Common myeloid progenitor, CD34-positive (primary cell): ENCODE results near the gene PDILT. TPM values are rescaled to one million over a fixed set of nuclear protein-coding genes. Genes with fewer than 3 reads are reported as not detected.
"Not testable (repeated sequence)": the region's sequence is repeated elsewhere in the genome, so short reads cannot be mapped to it uniquely, and the experiment has no call there.

ENCODE experiments used
- CTCF ChIA-PET: fragments of 350-600 bp; sonication (Branson Sonifier 250); formaldehyde crosslinking; loops from one replicate; lab custom pipeline; 2021; ENCODE audit warnings: antibody characterized with exemption; lab: Charles Lee
- POLR2A ChIA-PET: fragments of 350-600 bp; sonication (Branson Sonifier 250); formaldehyde crosslinking; loops from one replicate; lab custom pipeline; 2021; ENCODE audit warnings: antibody characterized with exemption; lab: Charles Lee
- DNase-seq, 3 donors: peaks; one replicate each; pipeline versions ENCODE4 v3.0.0 to v3.0.0-alpha.2; 2013
- H3K27ac ChIP-seq, 2 experiments: 1 replicate in 1 of 2; 2 replicates in 1 of 2; pipeline ENCODE4 v1.7.0; 2013; ENCODE audit warnings: inconsistent platforms in 2 of 2, low read length in 2 of 2, mild to moderate bottlenecking in 2 of 2, low read depth in 1 of 2, moderate library complexity in 1 of 2; ENCODE audit not compliant: severe bottlenecking in 2 of 2, insufficient read depth in 1 of 2, poor library complexity in 1 of 2
- H3K27me3 ChIP-seq, 5 experiments: replicated peaks in 2 of 5; 1 replicate in 3 of 5; 2 replicates in 2 of 5; pipeline versions ENCODE4 v1.6.1 to v1.7.0; 2013; ENCODE audit warnings: low read length in 4 of 5, mild to moderate bottlenecking in 2 of 5, moderate library complexity in 2 of 5, inconsistent platforms in 1 of 5; ENCODE audit not compliant: insufficient read depth in 5 of 5, control insufficient read depth in 4 of 5
- H3K36me3 ChIP-seq, 4 experiments: 1 replicate in 2 of 4; 2 replicates in 2 of 4; pipeline versions ENCODE4 v1.6.1 to v1.7.0; 2013; ENCODE audit warnings: low read length in 3 of 4, control low read depth in 1 of 4, mild to moderate bottlenecking in 1 of 4; ENCODE audit not compliant: control insufficient read depth in 4 of 4, insufficient read depth in 4 of 4
- H3K4me1 ChIP-seq, 4 experiments: 1 replicate in 3 of 4; 2 replicates in 1 of 4; pipeline versions ENCODE4 v1.6.1 to v1.7.1; 2013; ENCODE audit warnings: low read length in 3 of 4, mild to moderate bottlenecking in 3 of 4, control low read depth in 1 of 4, inconsistent platforms in 1 of 4, moderate library complexity in 1 of 4; ENCODE audit not compliant: control insufficient read depth in 4 of 4, insufficient read depth in 4 of 4; ENCODE audit errors: control extremely low read depth in 1 of 4
- H3K4me3 ChIP-seq, 7 experiments: 1 replicate in 4 of 7; 2 replicates in 3 of 7; pipeline versions ENCODE4 v1.5.1 to v1.7.0; 2013; ENCODE audit warnings: mild to moderate bottlenecking in 7 of 7, low read length in 6 of 7, moderate library complexity in 6 of 7, inconsistent platforms in 2 of 7, low read depth in 2 of 7, control low read depth in 1 of 7; ENCODE audit not compliant: insufficient read depth in 4 of 7, control insufficient read depth in 1 of 7; ENCODE audit errors: extremely low read depth in 1 of 7
- H3K9me3 ChIP-seq, 5 experiments: 1 replicate in 4 of 5; 2 replicates in 1 of 5; pipeline versions ENCODE4 v1.6.1 to v1.7.1; 2013; ENCODE audit warnings: low read length in 4 of 5, mild to moderate bottlenecking in 2 of 5, inconsistent platforms in 1 of 5, low read depth in 1 of 5, moderate library complexity in 1 of 5; ENCODE audit not compliant: control insufficient read depth in 4 of 5, insufficient read depth in 2 of 5; ENCODE audit errors: control extremely low read depth in 1 of 5
- WGBS: methylation state at CpG from one replicate; pipeline ENCODE4 v1.1.5; 2013; ENCODE audit not compliant: insufficient coverage; 5-methylcytosine and 5-hydroxymethylcytosine counted together
- polyA plus RNA-seq: library from polyadenylated mRNA; unstranded; fragments of 120-200 nt; gene quantifications from one replicate; pipeline ENCODE4 v1.2.1, GENCODE V29; 2013

PDILT gene, protein sequence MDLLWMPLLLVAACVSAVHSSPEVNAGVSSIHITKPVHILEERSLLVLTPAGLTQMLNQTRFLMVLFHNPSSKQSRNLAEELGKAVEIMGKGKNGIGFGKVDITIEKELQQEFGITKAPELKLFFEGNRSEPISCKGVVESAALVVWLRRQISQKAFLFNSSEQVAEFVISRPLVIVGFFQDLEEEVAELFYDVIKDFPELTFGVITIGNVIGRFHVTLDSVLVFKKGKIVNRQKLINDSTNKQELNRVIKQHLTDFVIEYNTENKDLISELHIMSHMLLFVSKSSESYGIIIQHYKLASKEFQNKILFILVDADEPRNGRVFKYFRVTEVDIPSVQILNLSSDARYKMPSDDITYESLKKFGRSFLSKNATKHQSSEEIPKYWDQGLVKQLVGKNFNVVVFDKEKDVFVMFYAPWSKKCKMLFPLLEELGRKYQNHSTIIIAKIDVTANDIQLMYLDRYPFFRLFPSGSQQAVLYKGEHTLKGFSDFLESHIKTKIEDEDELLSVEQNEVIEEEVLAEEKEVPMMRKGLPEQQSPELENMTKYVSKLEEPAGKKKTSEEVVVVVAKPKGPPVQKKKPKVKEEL
- polyA plus RNA-seq, result not detected

DNA sequence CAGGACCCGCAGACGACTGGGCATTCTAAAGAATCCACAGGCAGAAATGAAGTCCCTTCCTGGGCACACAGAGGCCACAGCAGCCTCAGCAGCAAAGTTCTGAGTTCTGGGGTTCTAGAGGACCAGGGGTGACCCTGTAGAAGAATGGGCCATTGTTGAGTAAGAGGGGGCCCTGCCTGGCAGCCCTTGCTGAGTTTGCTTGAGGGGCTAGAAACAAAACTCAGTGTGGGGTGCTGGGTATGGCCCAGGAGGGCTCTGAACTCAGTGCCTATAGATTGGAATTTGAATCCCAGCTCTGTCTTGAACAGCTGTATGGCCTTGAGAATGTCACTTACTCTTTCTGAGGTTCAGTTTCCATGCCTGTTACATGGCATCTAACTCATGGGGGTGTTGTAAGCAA lies at the start of gene PDILT:
PDILT (minus strand) TSS at position 101 of the 400 bp plus-strand sequence. CDS start 5,437 bp downstream, outside the sequence.
- DNase-seq, result no peak
- Histone ChIP-seq H3K4me3 (no peak within 1 kb of the TSS), H3K36me3 (no peaks in the 10 kb centered on the region), H3K9me3 (peaks cover 0 to 1% (median 0%) of the 10 kb centered on the region in 5 experiments), H3K27ac (no peak within 1 kb of the TSS), H3K27me3 (no peaks in the 10 kb centered on the region), H3K4me1 (no peaks in the 10 kb centered on the region)
- ChIA-PET CTCF (no interaction called here), POLR2A (no interaction called here)
- WGBS, result 100% methylated on average over 2 of the region's 2 CpGs

- DNase-seq, H3K27ac ChIP-seq, H3K9me3 ChIP-seq, H3K4me3 ChIP-seq, H3K36me3 ChIP-seq, POLR2A ChIA-PET, H3K4me1 ChIP-seq, CTCF ChIA-PET, H3K27me3 ChIP-seq: not testable (repeated sequence)
- no CpG with 5 or more reads among the region's 5 CpGs for WGBS
These were observed 49.1 kb upstream of the PDILT start for GRCh38 chr16:20453633-20454032.

DNA sequence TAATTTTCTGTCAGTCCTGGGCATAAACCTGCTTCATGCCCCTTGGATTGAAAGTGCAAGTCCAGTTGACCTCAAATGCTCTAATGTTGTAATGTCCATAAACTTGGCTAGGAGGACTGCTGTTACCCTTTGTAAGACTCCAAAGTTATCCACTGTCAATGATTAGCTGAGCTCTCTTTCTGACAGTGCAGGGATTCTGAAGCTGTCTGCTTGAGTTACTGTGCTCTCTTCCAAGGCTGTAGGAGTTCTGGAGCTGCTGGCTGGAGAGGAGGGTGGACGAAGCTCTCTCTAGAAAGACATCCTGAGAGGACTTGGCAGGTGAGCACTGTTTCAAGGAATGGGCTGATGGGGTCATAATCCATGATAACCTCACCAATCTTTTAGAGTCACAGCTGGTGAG lies 46.8 kb upstream of the PDILT start, which contains the start of gene ACSM2A:
ACSM2A (plus strand) TSS at position 158 of the 400 bp plus-strand sequence. CDS start 8,594 bp downstream, outside the sequence.
- H3K9me3 ChIP-seq, CTCF ChIA-PET, POLR2A ChIA-PET, H3K4me1 ChIP-seq, H3K27me3 ChIP-seq, H3K4me3 ChIP-seq, H3K36me3 ChIP-seq, DNase-seq, H3K27ac ChIP-seq: not testable (repeated sequence)
- WGBS, result no CpG with 5 or more reads among the region's 1 CpG

DNA sequence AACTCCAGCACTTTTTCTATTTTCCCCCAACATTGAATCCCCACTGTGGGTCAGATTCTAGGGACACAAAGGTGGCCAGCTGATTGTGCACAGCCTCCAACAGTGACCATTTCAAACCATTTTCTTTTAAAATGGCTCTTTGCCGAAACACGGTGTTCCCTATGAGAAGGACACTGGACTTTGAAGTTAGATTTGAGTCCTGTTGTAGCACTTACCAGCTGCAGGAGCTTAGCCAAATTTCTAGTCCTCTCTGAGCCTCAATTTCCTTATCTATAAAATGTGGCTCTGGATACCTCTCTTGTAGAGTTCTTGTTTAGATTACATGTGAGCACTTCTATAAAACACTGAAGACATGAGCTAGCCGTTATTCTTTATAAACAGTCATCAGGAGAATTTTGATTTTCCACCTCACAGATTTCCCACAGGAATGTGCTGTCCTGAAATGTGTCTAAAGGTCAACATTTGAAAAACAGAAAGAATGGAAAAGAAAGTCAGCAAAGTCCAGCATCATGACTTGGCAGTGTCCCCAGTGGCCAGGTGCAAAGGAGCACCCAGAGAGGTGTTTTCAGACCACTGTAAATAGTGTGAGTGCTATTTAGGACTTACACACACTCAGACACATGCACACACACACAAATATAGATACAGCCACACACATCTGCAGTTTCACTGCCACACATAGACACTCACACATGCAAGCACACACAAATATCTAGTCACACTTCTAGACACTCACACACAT lies 42.3 kb upstream of the PDILT start:
- H3K4me3 ChIP-seq, H3K27me3 ChIP-seq, DNase-seq, H3K9me3 ChIP-seq, H3K27ac ChIP-seq, POLR2A ChIA-PET, H3K36me3 ChIP-seq, CTCF ChIA-PET, H3K4me1 ChIP-seq: not testable (repeated sequence)
- no CpG with 5 or more reads among the region's 3 CpGs for WGBS

- WGBS, result 100% methylated on average over 2 of the region's 4 CpGs
- DNase-seq, H3K4me1 ChIP-seq, H3K27ac ChIP-seq, H3K4me3 ChIP-seq, H3K27me3 ChIP-seq, CTCF ChIA-PET, H3K9me3 ChIP-seq, POLR2A ChIA-PET, H3K36me3 ChIP-seq: not testable (repeated sequence)
These were observed 37.3 kb upstream of the PDILT start for GRCh38 chr16:20441859-20442258.

GRCh38 chr16:20441191-20441590 lies 36.7 kb upstream of the PDILT start:
- Histone ChIP-seq H3K27ac (no peak overlapping the region), H3K9me3 (no peaks in the 10 kb centered on the region), H3K4me3 (no peak overlapping the region), H3K27me3 (peaks cover 0 to 7% (median 0%) of the 10 kb centered on the region in 5 experiments), H3K4me1 (no peaks in the 10 kb centered on the region), H3K36me3 (no peaks in the 10 kb centered on the region)
- 85% methylated on average over 2 of the region's 3 CpGs for WGBS
- ChIA-PET CTCF (no interaction called here), POLR2A (no interaction called here)
- no peak for DNase-seq

- no CpG with 5 or more reads among the region's 1 CpG for WGBS
- CTCF ChIA-PET, H3K27ac ChIP-seq: not testable (repeated sequence)
These were observed 36.2 kb upstream of the PDILT start for GRCh38 chr16:20440731-20441130.

More at GRCh38 chr16:20440731-20441130, 36.2 kb upstream of the PDILT start:
- H3K4me3 ChIP-seq, POLR2A ChIA-PET, H3K4me1 ChIP-seq, H3K36me3 ChIP-seq, H3K27me3 ChIP-seq, H3K9me3 ChIP-seq, DNase-seq: not testable (repeated sequence)
